GM23248 (cell line): ENCODE results near the gene PDE3B. TPM values are rescaled to one million over a fixed set of nuclear protein-coding genes. Genes with fewer than 3 reads are reported as not detected.
"Not testable (repeated sequence)": the region's sequence is repeated elsewhere in the genome, so short reads cannot be mapped to it uniquely, and the experiment has no call there.

Source experiments
- DNase-seq: peaks from one replicate; pipeline ENCODE4 v3.0.0-alpha.2; 2015
- H2AFZ ChIP-seq: fragments of 200-600 bp; sonication (generic); 2 replicates; pipeline ENCODE4 v1.6.1; 2016; ENCODE audit warnings: antibody characterized with exemption
- H3F3A ChIP-seq: fragments of 200-600 bp; sonication (generic); 2 replicates; pipeline ENCODE4 v1.6.1; 2016; ENCODE audit warnings: mild to moderate bottlenecking, antibody characterized with exemption, mixed run types; ENCODE audit not compliant: insufficient read depth
- H3K27ac ChIP-seq: fragments of 200-600 bp; sonication (generic); 2 replicates; pipeline ENCODE4 v1.5.1; 2016; ENCODE audit warnings: mild to moderate bottlenecking
- H3K27me3 ChIP-seq: fragments of 200-600 bp; sonication (generic); replicated peaks from 2 replicates; pipeline ENCODE4 v1.6.1; 2016; ENCODE audit warnings: mild to moderate bottlenecking; ENCODE audit not compliant: insufficient read depth
- H3K36me3 ChIP-seq: fragments of 200-600 bp; sonication (generic); 2 replicates; pipeline ENCODE4 v1.6.1; 2016; ENCODE audit warnings: low read depth, mild to moderate bottlenecking
- H3K4me1 ChIP-seq: fragments of 200-600 bp; sonication (generic); 2 replicates; pipeline ENCODE4 v1.6.1; 2016; ENCODE audit warnings: mild to moderate bottlenecking; ENCODE audit not compliant: insufficient read depth
- H3K4me2 ChIP-seq: fragments of 200-600 bp; sonication (generic); one replicate; pipeline ENCODE4 v1.6.1; 2016; ENCODE audit warnings: mild to moderate bottlenecking; ENCODE audit not compliant: unreplicated experiment
- H3K4me3 ChIP-seq: fragments of 200-600 bp; sonication (generic); 2 replicates; pipeline ENCODE4 v1.5.1; 2016; ENCODE audit warnings: mild to moderate bottlenecking
- H3K79me2 ChIP-seq: fragments of 200-600 bp; sonication (generic); 2 replicates; pipeline ENCODE4 v1.6.1; 2016; ENCODE audit warnings: mild to moderate bottlenecking; ENCODE audit not compliant: insufficient read depth
- H3K9ac ChIP-seq: fragments of 200-600 bp; sonication (generic); 2 replicates; pipeline ENCODE4 v1.6.1; 2016; ENCODE audit warnings: mild to moderate bottlenecking
- H3K9me2 ChIP-seq: fragments of 200-600 bp; sonication (generic); 2 replicates; pipeline ENCODE4 v1.6.1; 2016; ENCODE audit warnings: mixed run types, mild to moderate bottlenecking, moderate library complexity; ENCODE audit not compliant: insufficient read depth
- H3K9me3 ChIP-seq: fragments of 200-600 bp; sonication (generic); one replicate; pipeline ENCODE4 v1.6.1; 2017; ENCODE audit warnings: low read depth
- H4K20me1 ChIP-seq: fragments of 200-600 bp; sonication (generic); 2 replicates; pipeline ENCODE4 v1.6.0; 2016; ENCODE audit not compliant: insufficient read depth
- EZH2 ChIP-seq: fragments of 200-600 bp; sonication (generic); IDR thresholded peaks from 2 replicates; pipeline ENCODE4 v1.6.1; 2018; ENCODE audit warnings: antibody characterized with exemption, mild to moderate bottlenecking; ENCODE audit not compliant: insufficient read depth, poor library complexity, severe bottlenecking
- EZH2phosphoT487 ChIP-seq: fragments of 200-600 bp; sonication (generic); IDR thresholded peaks from 2 replicates; pipeline ENCODE4 v1.6.1; 2018; ENCODE audit warnings: antibody characterized with exemption, moderate library complexity, mild to moderate bottlenecking, low read depth; ENCODE audit not compliant: insufficient read depth
- WGBS, 2 experiments: methylation state at CpG; one replicate each; pipeline ENCODE4 v1.1.6; 2015 to 2017; ENCODE audit warnings: low lambda C conversion rate in 2 of 2, low coverage in 1 of 2; ENCODE audit errors: missing lambda C conversion rate in 2 of 2; 5-methylcytosine and 5-hydroxymethylcytosine counted together
- in situ Hi-C: fragments of 300-500 bp; cut with MboI; formaldehyde crosslinking; loops from 2 replicates; pipeline ENCODE4 v1.15.0; 2020
- polyA plus RNA-seq: library from polyadenylated mRNA; unstranded; fragments of >200 nt; fragmentation: Nextera tagmentation; extraction: Ambion mirVana; gene quantifications from 2 replicates; pipeline ENCODE4 v1.2.1, GENCODE V29; 2016
- total RNA-seq: library from RNA; depleted of rRNA; stranded (reverse); fragments of >200 nt; shearing (Covaris generic); gene quantifications from 2 replicates; pipeline ENCODE4 v1.2.3, GENCODE V29; 2014

The PDE3B gene
- total and polyA plus RNA-seq, 2 experiments from 2014 or later, result not detected

DNA sequence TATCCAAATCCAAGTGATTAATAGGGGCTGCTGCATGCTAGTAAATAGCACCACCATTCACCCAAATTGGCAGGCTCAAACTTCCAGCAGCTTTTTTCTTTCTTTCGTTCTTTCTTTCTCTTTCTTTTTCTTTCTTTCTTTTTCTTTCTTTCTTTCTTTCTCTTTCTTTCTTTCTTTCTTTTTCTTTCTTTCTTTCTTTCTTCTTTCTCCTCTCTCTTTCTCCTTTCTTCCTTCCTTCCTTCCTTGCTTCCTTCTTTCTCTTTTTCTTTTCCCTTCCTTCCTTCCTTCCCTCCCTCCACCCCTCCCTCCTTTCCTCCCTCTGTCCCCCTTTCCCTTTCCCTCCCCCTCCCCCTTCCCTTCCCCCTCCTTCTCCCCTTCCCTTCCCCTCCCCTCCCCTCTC, 81.5 kb downstream of the PDE3B start:
- in situ Hi-C loops, result no loop called here
- 13 to 43% methylated on average over 1 of the region's 1 CpG for WGBS, 2 experiments
- Histone ChIP-seq H3K79me2 (no peaks in the 10 kb centered on the region), H3K4me3 (no peak overlapping the region), H3K27ac (no peak overlapping the region), H3K9me2 (no peaks in the 10 kb centered on the region), H3K9ac (no peak overlapping the region), H4K20me1 (no peaks in the 10 kb centered on the region), H2AFZ (no peak overlapping the region), H3K4me2 (no peak overlapping the region), H3K4me1 (no peaks in the 10 kb centered on the region), H3K36me3 (no peaks in the 10 kb centered on the region), H3F3A (no peaks in the 10 kb centered on the region), H3K27me3 (no peaks in the 10 kb centered on the region), H3K9me3 (no peaks in the 10 kb centered on the region)
- TF ChIP-seq EZH2 (no peak), EZH2phosphoT487 (no peak)
- no peak for DNase-seq

- H3K9ac ChIP-seq, result no peak overlapping the region
These were observed 83.6 kb downstream of the PDE3B start for GRCh38 chr11:14727215-14727614.

DNA sequence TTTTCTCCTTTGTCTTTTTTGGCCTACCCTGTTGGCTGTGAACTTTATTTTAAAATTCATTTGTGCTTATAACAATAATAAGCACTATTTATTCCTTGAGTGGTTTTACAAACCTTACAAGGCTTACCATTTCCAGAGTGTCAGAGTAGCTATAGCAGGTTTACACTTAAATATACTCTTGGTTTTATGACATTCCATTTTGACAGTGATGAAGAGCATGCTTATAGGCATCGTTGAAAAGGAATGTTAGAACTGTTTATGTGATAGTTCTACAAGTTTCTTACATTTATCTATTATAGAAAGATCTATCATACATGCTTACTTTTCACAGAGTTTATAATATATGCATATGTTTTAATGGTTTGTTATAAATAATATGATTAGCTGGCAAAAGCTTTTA, 84.1 kb downstream of the PDE3B start:
- TF ChIP-seq EZH2phosphoT487 (no peak), EZH2 (no peak)
- WGBS, 2 experiments, result 0% methylated on average over 1 of the region's 1 CpG
- no peak for DNase-seq
- H3K36me3 ChIP-seq, result no peaks in the 10 kb centered on the region
- no peaks in the 10 kb centered on the region for H3K9me2 ChIP-seq
- no peaks in the 10 kb centered on the region for H4K20me1 ChIP-seq
- in situ Hi-C loops, result no loop called here
- H3K4me1 ChIP-seq, result no peaks in the 10 kb centered on the region
- H2AFZ ChIP-seq, result no peak overlapping the region
- H3K27ac ChIP-seq, result no peak overlapping the region
- H3K4me2 ChIP-seq, result no peak overlapping the region
- no peaks in the 10 kb centered on the region for H3F3A ChIP-seq
- no peaks in the 10 kb centered on the region for H3K9me3 ChIP-seq
- no peak overlapping the region for H3K4me3 ChIP-seq
- no peaks in the 10 kb centered on the region for H3K79me2 ChIP-seq
- H3K9ac ChIP-seq, result no peak overlapping the region
- H3K27me3 ChIP-seq, result no peaks in the 10 kb centered on the region

More at GRCh38 chr11:14727215-14727614, 83.6 kb downstream of the PDE3B start:
- no peak for DNase-seq
- Histone ChIP-seq H3K27ac (no peak overlapping the region), H4K20me1 (no peaks in the 10 kb centered on the region), H3K4me1 (no peaks in the 10 kb centered on the region), H3K27me3 (no peaks in the 10 kb centered on the region), H3K9me3 (no peaks in the 10 kb centered on the region), H3K4me3 (no peak overlapping the region), H3K4me2 (no peak overlapping the region), H3K79me2 (no peaks in the 10 kb centered on the region), H2AFZ (no peak overlapping the region), H3K36me3 (no peaks in the 10 kb centered on the region), H3F3A (no peaks in the 10 kb centered on the region), H3K9me2 (no peaks in the 10 kb centered on the region)
- in situ Hi-C loops, result no loop called here
- TF ChIP-seq EZH2phosphoT487 (no peak), EZH2 (no peak)

- H3K9me3 ChIP-seq, H3K79me2 ChIP-seq, H3K27me3 ChIP-seq, in situ Hi-C loops, H3K4me2 ChIP-seq, H3F3A ChIP-seq, H3K4me1 ChIP-seq, H3K9ac ChIP-seq, DNase-seq, H2AFZ ChIP-seq, H3K27ac ChIP-seq, H4K20me1 ChIP-seq, H3K9me2 ChIP-seq, H3K4me3 ChIP-seq, H3K36me3 ChIP-seq: not testable (repeated sequence)
- 14 to 26% methylated on average over 2 of the region's 2 CpGs for WGBS, 2 experiments
These were observed 96.9 kb downstream of the PDE3B start for GRCh38 chr11:14740539-14740938.

DNA sequence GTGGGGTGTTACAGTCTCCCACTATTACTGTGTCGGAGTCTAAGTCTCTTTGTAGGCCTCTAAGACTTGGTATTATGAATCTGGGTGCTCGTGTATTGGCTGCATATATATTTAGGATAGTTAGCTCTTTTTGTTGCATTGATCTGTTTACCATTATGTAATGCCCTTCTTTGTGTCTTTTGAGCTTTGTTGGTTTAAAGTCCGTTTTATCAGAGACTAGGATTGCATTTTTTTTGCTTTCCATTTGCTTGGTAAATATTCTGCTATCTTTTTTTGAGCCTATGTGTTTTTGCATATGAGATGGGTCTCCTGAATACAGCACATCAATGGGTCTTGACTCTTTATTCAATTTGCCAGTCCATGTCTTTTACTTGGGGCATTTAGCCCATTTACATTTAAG, 97.6 kb downstream of the PDE3B start:
- Histone ChIP-seq H3K36me3 (no peaks in the 10 kb centered on the region), H3K4me2 (no peak overlapping the region), H4K20me1 (no peaks in the 10 kb centered on the region), H2AFZ (no peak overlapping the region), H3K4me1 (no peaks in the 10 kb centered on the region), H3K4me3 (no peak overlapping the region), H3K27me3 (0 out of 2 replicates have a peak, but pooled peaks cover 4% of the 10 kb centered on the region), H3K27ac (no peak overlapping the region), H3K9me2 (no peaks in the 10 kb centered on the region), H3K79me2 (no peaks in the 10 kb centered on the region), H3K9me3 (no peaks in the 10 kb centered on the region), H3F3A (no peaks in the 10 kb centered on the region), H3K9ac (no peak overlapping the region)
- no peak for DNase-seq
- TF ChIP-seq EZH2, result no peak
- TF ChIP-seq EZH2phosphoT487, result no peak
- WGBS, 2 experiments, result 0 to 2% methylated on average over 3 of the region's 3 CpGs
- in situ Hi-C loops, result no loop called here
